AG04449 (cell line): ENCODE measurements around the gene GALNT1.

Experiments used
- CTCF ChIA-PET: fragments of 350-600 bp; formaldehyde crosslinking; extraction: SDS; loops from one replicate; lab custom pipeline; 2021; ENCODE audit warnings: antibody characterized with exemption; lab: Yijun Ruan, JAX
- POLR2A ChIA-PET: fragments of 400-600, 350-600 bp; formaldehyde crosslinking; extraction: SDS; loops from one replicate; lab custom pipeline; 2020; ENCODE audit warnings: antibody characterized with exemption, inconsistent platforms; lab: Yijun Ruan, JAX
- DNase-seq: peaks from one replicate; pipeline ENCODE4 v3.0.0-alpha.2; 2010; ENCODE audit warnings: low read depth, low spot score
- H3K4me3 ChIP-seq: 2 replicates; pipeline ENCODE4 v1.5.1; 2011; ENCODE audit warnings: low read depth, mild to moderate bottlenecking, control low read depth, low read length
- CTCF ChIP-seq: IDR thresholded peaks from one replicate; pipeline ENCODE4 v1.5.1; 2011; ENCODE audit warnings: mild to moderate bottlenecking, moderate library complexity, low read length, control low read depth, inconsistent platforms; ENCODE audit not compliant: insufficient read depth; ENCODE audit errors: missing control alignments

The GALNT1 gene

GRCh38 chr18:35707674-35708073 is 126.1 kb downstream of the GALNT1 start:
- TF ChIP-seq CTCF: no peak
- CTCF ChIA-PET: no interaction called here
- H3K4me3 ChIP-seq: no peak overlapping the region
- POLR2A ChIA-PET: no interaction called here
- no peak for DNase-seq

- ChIA-PET CTCF (no interaction called here), POLR2A (no interaction called here)
- H3K4me3 ChIP-seq: no peak overlapping the region
- no peak for DNase-seq
- no peak for TF ChIP-seq CTCF
Measured at GRCh38 chr18:35710581-35710980, 129.0 kb downstream of the GALNT1 start.

- POLR2A ChIA-PET: no interaction called here
- no peak for DNase-seq
- TF ChIP-seq CTCF: no peak
- CTCF ChIA-PET: no interaction called here
- H3K4me3 ChIP-seq: no peak overlapping the region
Measured at GRCh38 chr18:35711227-35711626, 129.7 kb downstream of the GALNT1 start.

GRCh38 chr18:35713545-35713944 is 132.0 kb downstream of the GALNT1 start:
- ChIA-PET POLR2A (no interaction called here), CTCF (interaction anchor here (1.3 kb wide), 2 partner anchors 35 to 328 kb away, joined by 3 read pairs; no protein-coding TSS in a partner anchor)
- no peak for TF ChIP-seq CTCF
- no peak for DNase-seq
- no peak overlapping the region for H3K4me3 ChIP-seq

GRCh38 chr18:35714539-35714938 is 133.0 kb downstream of the GALNT1 start:
- TF ChIP-seq CTCF: no peak
- CTCF ChIA-PET: interaction anchor here (0.9 to 1.3 kb wide), 3 partner anchors 41 to 567 kb away, joined by 3 to 5 read pairs (median 3); no protein-coding TSS in a partner anchor
- no peak overlapping the region for H3K4me3 ChIP-seq
- no peak for DNase-seq
- POLR2A ChIA-PET: interaction anchor here (0.6 kb wide), 1 partner anchor 98 kb away, joined by 3 read pairs; no protein-coding TSS in a partner anchor

- no peak overlapping the region for H3K4me3 ChIP-seq
- ChIA-PET POLR2A (no interaction called here), CTCF (interaction anchor here (0.9 to 1.3 kb wide), 3 partner anchors 41 to 566 kb away, joined by 3 to 5 read pairs (median 3); no protein-coding TSS in a partner anchor)
- no peak for DNase-seq
- TF ChIP-seq CTCF: no peak
Measured at GRCh38 chr18:35715139-35715538, 133.6 kb downstream of the GALNT1 start.
